Measurements from ENCODE around the gene CCDC121. TPM values are rescaled to one million over a fixed set of nuclear protein-coding genes. Genes with fewer than 3 reads are reported as not detected.
"Not testable (repeated sequence)": the region's sequence is repeated elsewhere in the genome, so short reads cannot be mapped to it uniquely, and the experiment has no call there.

The CCDC121 gene
- total RNA-seq, 1 donor from 2014 or later: 1.7 TPM

- Mint-ChIP-seq H3K9me3 (ENCODE audit: low read depth) (no peaks in the 10 kb centered on the region), H3K27ac (ENCODE audit: unreplicated experiment) (no peak overlapping the region), H3K4me1 (ENCODE audit: low read depth) (no peaks in the 10 kb centered on the region), H3K27me3 (ENCODE audit: low read depth) (no peaks in the 10 kb centered on the region), H3K4me3 (ENCODE audit: unreplicated experiment) (no peak overlapping the region), H3K36me3 (ENCODE audit: low read depth) (peaks cover 32% of the 10 kb centered on the region)
- no peak for DNase-seq (ENCODE audit: low spot score)
- TF ChIP-seq, protein P1, sequence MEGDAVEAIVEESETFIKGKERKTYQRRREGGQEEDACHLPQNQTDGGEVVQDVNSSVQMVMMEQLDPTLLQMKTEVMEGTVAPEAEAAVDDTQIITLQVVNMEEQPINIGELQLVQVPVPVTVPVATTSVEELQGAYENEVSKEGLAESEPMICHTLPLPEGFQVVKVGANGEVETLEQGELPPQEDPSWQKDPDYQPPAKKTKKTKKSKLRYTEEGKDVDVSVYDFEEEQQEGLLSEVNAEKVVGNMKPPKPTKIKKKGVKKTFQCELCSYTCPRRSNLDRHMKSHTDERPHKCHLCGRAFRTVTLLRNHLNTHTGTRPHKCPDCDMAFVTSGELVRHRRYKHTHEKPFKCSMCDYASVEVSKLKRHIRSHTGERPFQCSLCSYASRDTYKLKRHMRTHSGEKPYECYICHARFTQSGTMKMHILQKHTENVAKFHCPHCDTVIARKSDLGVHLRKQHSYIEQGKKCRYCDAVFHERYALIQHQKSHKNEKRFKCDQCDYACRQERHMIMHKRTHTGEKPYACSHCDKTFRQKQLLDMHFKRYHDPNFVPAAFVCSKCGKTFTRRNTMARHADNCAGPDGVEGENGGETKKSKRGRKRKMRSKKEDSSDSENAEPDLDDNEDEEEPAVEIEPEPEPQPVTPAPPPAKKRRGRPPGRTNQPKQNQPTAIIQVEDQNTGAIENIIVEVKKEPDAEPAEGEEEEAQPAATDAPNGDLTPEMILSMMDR (IDR thresholded peaks at IDR 0.05): no peak
Observed at GRCh38 chr2:27638037-27638637, 9.3 kb upstream of the CCDC121 start.

DNA sequence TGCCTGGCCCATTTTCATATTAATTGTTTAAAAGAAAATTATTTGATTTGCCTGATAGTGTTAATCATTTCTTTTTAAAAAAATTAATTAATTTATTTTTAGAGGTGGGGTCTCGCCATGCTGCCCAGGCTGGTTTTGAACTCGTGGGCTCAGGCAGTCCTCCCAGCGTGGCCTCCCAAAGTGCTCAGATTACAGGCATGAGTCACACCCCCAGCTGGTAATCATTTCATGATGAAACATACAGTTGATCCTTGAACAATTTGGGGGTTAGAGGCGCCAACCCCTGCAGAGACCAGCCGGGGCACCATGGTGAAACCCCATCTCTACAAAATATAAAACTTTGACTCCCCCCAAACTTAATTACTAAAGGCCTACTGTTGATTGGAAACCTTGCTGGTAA, 8.0 kb upstream of the CCDC121 start:
- TF ChIP-seq, protein P1 (IDR thresholded peaks at IDR 0.05): no peak
- Mint-ChIP-seq H3K27ac (ENCODE audit: unreplicated experiment) (no peak overlapping the region), H3K36me3 (ENCODE audit: low read depth) (peaks cover 36% of the 10 kb centered on the region), H3K27me3 (ENCODE audit: low read depth) (no peaks in the 10 kb centered on the region), H3K4me1 (ENCODE audit: low read depth) (no peaks in the 10 kb centered on the region), H3K4me3 (ENCODE audit: unreplicated experiment) (no peak overlapping the region), H3K9me3 (ENCODE audit: low read depth) (no peaks in the 10 kb centered on the region)
- no peak for DNase-seq (ENCODE audit: low spot score)

DNA sequence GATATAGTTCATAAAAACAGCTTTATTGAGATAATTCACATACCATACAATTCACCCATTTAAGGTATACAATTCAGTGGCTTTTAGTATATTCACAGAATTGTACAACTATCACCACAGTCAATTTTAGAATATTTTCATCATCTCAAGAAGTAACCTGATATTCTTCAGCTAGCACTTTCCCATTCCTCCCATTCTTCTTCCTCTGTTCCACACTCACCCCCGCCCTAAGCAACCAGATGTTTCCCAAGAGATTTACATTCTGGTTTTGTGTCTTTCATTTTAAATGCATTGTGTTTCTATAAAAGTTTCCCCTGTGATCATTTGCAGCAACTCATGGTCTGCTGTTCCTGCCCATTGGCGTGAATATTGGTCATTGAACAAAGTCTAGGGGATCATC, 5.5 kb upstream of the CCDC121 start:
- TF ChIP-seq, protein P1 (IDR thresholded peaks at IDR 0.05): no peak
- H3K9me3 Mint-ChIP-seq (ENCODE audit: low read depth): no peaks in the 10 kb centered on the region
- H3K27ac Mint-ChIP-seq (ENCODE audit: unreplicated experiment): no peak overlapping the region
- no peaks in the 10 kb centered on the region for H3K27me3 Mint-ChIP-seq (ENCODE audit: low read depth)
- H3K4me1 Mint-ChIP-seq (ENCODE audit: low read depth): peaks cover 6% of the 10 kb centered on the region
- H3K36me3 Mint-ChIP-seq (ENCODE audit: low read depth): peaks cover 30% of the 10 kb centered on the region
- DNase-seq (ENCODE audit: low spot score): no peak
- no peak overlapping the region for H3K4me3 Mint-ChIP-seq (ENCODE audit: unreplicated experiment)

DNA sequence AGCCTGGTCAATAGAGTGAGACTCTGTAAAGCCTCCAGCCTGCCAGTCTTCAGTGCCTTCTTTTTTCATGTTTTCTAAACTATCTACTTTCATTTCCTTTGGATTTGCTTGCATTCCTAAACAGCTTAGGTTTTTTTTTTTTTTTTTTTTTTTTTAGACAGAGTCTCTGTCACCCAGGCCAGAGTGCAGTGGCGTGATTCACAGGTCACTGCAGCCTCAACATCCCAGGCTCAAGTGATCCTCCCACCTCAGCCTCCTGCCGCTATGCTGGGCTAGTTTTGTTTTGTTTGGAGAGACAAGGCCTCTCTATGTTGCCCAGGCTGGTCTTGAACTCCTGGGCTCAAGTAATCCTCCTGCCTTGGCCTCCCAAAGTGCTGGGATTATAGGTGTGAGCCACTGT, 1.4 kb upstream of the CCDC121 start:
- H3K4me3 Mint-ChIP-seq (ENCODE audit: unreplicated experiment); H3K9me3 Mint-ChIP-seq (ENCODE audit: low read depth); H3K27me3 Mint-ChIP-seq (ENCODE audit: low read depth); DNase-seq (ENCODE audit: low spot score): not testable (repeated sequence)
- H3K36me3 Mint-ChIP-seq (ENCODE audit: low read depth): peaks cover 16% of the 10 kb centered on the region
- peaks cover 25% of the 10 kb centered on the region for H3K4me1 Mint-ChIP-seq (ENCODE audit: low read depth)
- peak overlapping the region; percentile 50 for H3K27ac Mint-ChIP-seq (ENCODE audit: unreplicated experiment)

DNA sequence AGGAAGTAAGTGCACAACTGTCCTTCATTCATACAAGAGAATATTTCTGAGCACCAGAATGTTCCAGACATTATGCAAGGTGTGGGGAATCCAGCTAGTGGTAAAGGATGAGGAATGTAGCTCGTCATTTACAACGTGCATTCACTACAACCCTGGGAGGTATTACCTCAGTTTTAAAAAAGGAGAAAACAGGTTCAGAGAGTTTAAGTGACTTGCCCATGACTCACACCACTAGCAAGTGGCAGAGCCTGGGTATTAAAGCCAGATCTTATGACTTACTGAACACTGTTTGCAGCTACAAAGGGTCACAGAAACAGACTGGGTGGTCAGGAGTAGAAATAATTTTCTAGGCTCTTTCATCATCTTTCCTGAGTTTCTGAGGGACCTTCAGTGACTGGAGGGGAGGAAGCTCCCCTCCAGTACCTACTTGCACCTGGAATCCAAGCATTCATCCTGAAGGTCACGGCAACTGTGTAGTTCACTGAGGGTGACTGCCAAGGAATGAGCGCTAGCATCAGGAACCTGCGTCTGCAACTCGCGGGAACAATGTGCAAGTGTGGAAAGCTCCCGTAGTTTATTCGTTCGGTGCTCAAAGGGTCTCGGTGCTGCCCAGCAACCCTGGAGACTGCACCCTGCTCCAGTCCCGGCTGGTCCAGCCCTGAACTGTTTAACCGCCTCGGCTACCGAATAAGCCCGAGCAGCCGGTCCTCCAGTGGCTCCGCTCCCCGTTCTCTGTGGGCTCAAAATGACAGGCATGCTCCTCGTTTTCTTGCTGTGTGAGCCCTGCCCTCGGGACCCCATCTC, 647 bp downstream of the CCDC121 start:
- Mint-ChIP-seq H3K27ac (ENCODE audit: unreplicated experiment) (no peak overlapping the region), H3K4me1 (ENCODE audit: low read depth) (peaks cover 30% of the 10 kb centered on the region), H3K27me3 (ENCODE audit: low read depth) (no peaks in the 10 kb centered on the region), H3K36me3 (ENCODE audit: low read depth) (peaks cover 15% of the 10 kb centered on the region), H3K9me3 (ENCODE audit: low read depth) (no peaks in the 10 kb centered on the region), H3K4me3 (ENCODE audit: unreplicated experiment) (no peak overlapping the region)
- DNase-seq (ENCODE audit: low spot score): no peak
- TF ChIP-seq, protein P1 (IDR thresholded peaks at IDR 0.05): no peak

DNA sequence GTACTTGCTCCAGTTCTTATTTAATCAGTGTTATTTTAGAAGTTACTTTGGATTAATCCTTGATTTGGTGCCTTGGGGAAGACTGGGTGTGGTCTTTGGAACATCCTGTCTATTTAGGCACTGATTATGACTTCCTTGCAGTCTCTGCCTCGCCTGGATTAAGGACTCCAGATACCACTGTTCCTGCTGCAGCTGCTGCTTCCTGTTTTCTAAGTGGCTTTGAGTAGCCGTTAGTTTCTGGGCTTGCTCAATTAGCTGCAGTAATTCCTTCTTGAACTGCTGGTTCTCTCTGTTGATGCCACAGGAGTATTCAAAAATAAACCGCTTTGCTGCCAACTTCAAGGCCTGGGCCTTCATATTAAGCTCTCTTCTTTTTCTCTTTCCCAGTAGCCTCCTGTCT, 1.9 kb downstream of the CCDC121 start:
- H3K36me3 Mint-ChIP-seq (ENCODE audit: low read depth): peaks cover 14% of the 10 kb centered on the region
- not testable (repeated sequence) for H3K27me3 Mint-ChIP-seq (ENCODE audit: low read depth); DNase-seq (ENCODE audit: low spot score); H3K4me3 Mint-ChIP-seq (ENCODE audit: unreplicated experiment); H3K27ac Mint-ChIP-seq (ENCODE audit: unreplicated experiment); H3K9me3 Mint-ChIP-seq (ENCODE audit: low read depth)
- H3K4me1 Mint-ChIP-seq (ENCODE audit: low read depth): peaks cover 42% of the 10 kb centered on the region

GRCh38 chr2:27626323-27626722, 2.5 kb downstream of the CCDC121 start:
- not testable (repeated sequence) for H3K4me3 Mint-ChIP-seq (ENCODE audit: unreplicated experiment); DNase-seq (ENCODE audit: low spot score); H3K27ac Mint-ChIP-seq (ENCODE audit: unreplicated experiment); H3K27me3 Mint-ChIP-seq (ENCODE audit: low read depth); H3K9me3 Mint-ChIP-seq (ENCODE audit: low read depth)
- peaks cover 47% of the 10 kb centered on the region for H3K4me1 Mint-ChIP-seq (ENCODE audit: low read depth)
- peaks cover 17% of the 10 kb centered on the region for H3K36me3 Mint-ChIP-seq (ENCODE audit: low read depth)

Measured in chondrocyte (in vitro differentiated cells).